ENCODE data around the gene DCLK1.

- TF ChIP-seq, protein P1, sequence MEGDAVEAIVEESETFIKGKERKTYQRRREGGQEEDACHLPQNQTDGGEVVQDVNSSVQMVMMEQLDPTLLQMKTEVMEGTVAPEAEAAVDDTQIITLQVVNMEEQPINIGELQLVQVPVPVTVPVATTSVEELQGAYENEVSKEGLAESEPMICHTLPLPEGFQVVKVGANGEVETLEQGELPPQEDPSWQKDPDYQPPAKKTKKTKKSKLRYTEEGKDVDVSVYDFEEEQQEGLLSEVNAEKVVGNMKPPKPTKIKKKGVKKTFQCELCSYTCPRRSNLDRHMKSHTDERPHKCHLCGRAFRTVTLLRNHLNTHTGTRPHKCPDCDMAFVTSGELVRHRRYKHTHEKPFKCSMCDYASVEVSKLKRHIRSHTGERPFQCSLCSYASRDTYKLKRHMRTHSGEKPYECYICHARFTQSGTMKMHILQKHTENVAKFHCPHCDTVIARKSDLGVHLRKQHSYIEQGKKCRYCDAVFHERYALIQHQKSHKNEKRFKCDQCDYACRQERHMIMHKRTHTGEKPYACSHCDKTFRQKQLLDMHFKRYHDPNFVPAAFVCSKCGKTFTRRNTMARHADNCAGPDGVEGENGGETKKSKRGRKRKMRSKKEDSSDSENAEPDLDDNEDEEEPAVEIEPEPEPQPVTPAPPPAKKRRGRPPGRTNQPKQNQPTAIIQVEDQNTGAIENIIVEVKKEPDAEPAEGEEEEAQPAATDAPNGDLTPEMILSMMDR (IDR thresholded peaks at IDR 0.05), result no peak
- TF ChIP-seq POLR2A (IDR thresholded peaks at IDR 0.05), result no peak
Measured at GRCh38 chr13:35833608-35834275, 297.4 kb downstream of the DCLK1 start.

Measured in tibial nerve (tissue), 3 donors.